ENCODE measurements around the gene MBD3L4. TPM values are rescaled to one million over a fixed set of nuclear protein-coding genes. Genes with fewer than 3 reads are reported as not detected.

MBD3L4 gene
- total and polyA plus RNA-seq, 4 donors: not detected

GRCh38 chr19:6987850-6988249 lies 52.1 kb downstream of the MBD3L4 start:
- no peak for DNase-seq (ENCODE audit: low read depth in 4 of 6, low spot score in 6 of 6)
- Histone ChIP-seq H3K9me3 (ENCODE audit: control insufficient read depth, insufficient read depth, low read length) (peaks cover 3% of the 10 kb centered on the region), H3K4me1 (ENCODE audit: control insufficient read depth, insufficient read depth, low read length) (no peaks in the 10 kb centered on the region), H3K27me3 (ENCODE audit: control insufficient read depth, insufficient read depth, low read length) (no peaks in the 10 kb centered on the region), H3K36me3 (ENCODE audit: control insufficient read depth, insufficient read depth, low read length) (no peaks in the 10 kb centered on the region), H3K27ac (ENCODE audit: low read depth, low read length) (no peak overlapping the region), H3K4me3 (ENCODE audit: low read depth, low read length) (no peak overlapping the region)
- WGBS (ENCODE audit: insufficient coverage): 63% methylated on average over 1 of the region's 4 CpGs

Other genes with a start within 250 kb of the MBD3L4 start
- 1 to 10 TPM in 1 of 2 donors, not detected in 1; 1.1 TPM for gene ADGRE1, start 152.6 kb downstream of the MBD3L4 start, total RNA-seq
- gene ADGRE1, start 152.6 kb downstream of the MBD3L4 start, polyA plus RNA-seq (ENCODE audit: insufficient read length in 2 of 2): under 1 TPM in 1 of 2 donors, not detected in 1; 0.11 TPM
- not detected for gene MBD3L2B, start 18.7 kb downstream of the MBD3L4 start, total RNA-seq
- gene MBD3L2B, start 18.7 kb downstream of the MBD3L4 start, polyA plus RNA-seq (ENCODE audit: insufficient read length in 2 of 2): not detected
- not detected for gene MBD3L5, start 9.6 kb downstream of the MBD3L4 start, total RNA-seq
- gene MBD3L5, start 9.6 kb downstream of the MBD3L4 start, polyA plus RNA-seq (ENCODE audit: insufficient read length in 2 of 2): not detected
- gene MBD3L2, start 9.1 kb upstream of the MBD3L4 start, total RNA-seq: not detected
- gene MBD3L2, start 9.1 kb upstream of the MBD3L4 start, polyA plus RNA-seq (ENCODE audit: insufficient read length in 2 of 2): not detected
- gene MBD3L3, start 18.5 kb upstream of the MBD3L4 start, total RNA-seq: not detected
- not detected for gene MBD3L3, start 18.5 kb upstream of the MBD3L4 start, polyA plus RNA-seq (ENCODE audit: insufficient read length in 2 of 2)
- gene ZNF557, start 29.5 kb upstream of the MBD3L4 start, total RNA-seq: 10 to 100 TPM; 17.6 to 18.1 TPM
- 1 to 10 TPM; 6.9 to 8.9 TPM for gene ZNF557, start 29.5 kb upstream of the MBD3L4 start, polyA plus RNA-seq (ENCODE audit: insufficient read length in 2 of 2)

Data from spinal cord (tissue), 10 donors.